Naive thymus-derived CD8-positive, alpha-beta T cell (primary cell): ENCODE results near the gene SPATA19. TPM values are rescaled to one million over a fixed set of nuclear protein-coding genes. Genes with fewer than 3 reads are reported as not detected.

Experiments used
- ATAC-seq, 2 donors: fragments of 150-1000 bp; cut with Tn5 transposase in 1 of 2; sonication (Bioruptor Pico), chemical (Tn5 transposase) in 1 of 2; 1 replicate in 1 of 2; 2 replicates in 1 of 2; pipeline ENCODE4 v1.10.0; 2021; ENCODE audit warnings: mild to moderate bottlenecking in 2 of 2, moderate library complexity in 2 of 2
- POLR2A ChIA-PET: fragments of 350-600 bp; sonication (Branson Sonifier 250); formaldehyde crosslinking; loops from one replicate; lab custom pipeline; 2021; ENCODE audit warnings: antibody characterized with exemption; lab: Charles Lee
- DNase-seq, 10 donors: peaks; one replicate each; pipeline versions ENCODE4 v3.0.0 to v3.0.0-alpha.2; 2020 to 2022
- H3K27ac Mint-ChIP-seq, 10 donors: one replicate each; pipeline ENCODE4 v1.8.0; 2020 to 2022; ENCODE audit warnings: mild to moderate bottlenecking in 10 of 10, mixed read lengths in 10 of 10, moderate library complexity in 4 of 10, inconsistent platforms in 1 of 10
- H3K27me3 Mint-ChIP-seq, 5 donors: one replicate each; pipeline ENCODE4 v1.8.0; 2021 to 2022; ENCODE audit warnings: mixed read lengths in 5 of 5
- H3K36me3 Mint-ChIP-seq, 3 donors: one replicate each; pipeline ENCODE4 v1.8.0; 2020 to 2022; ENCODE audit warnings: mixed read lengths in 3 of 3, mild to moderate bottlenecking in 2 of 3, inconsistent platforms in 1 of 3
- H3K4me1 Mint-ChIP-seq, 4 donors: one replicate each; pipeline ENCODE4 v1.8.0; 2021 to 2022; ENCODE audit warnings: mixed read lengths in 4 of 4
- H3K4me3 Mint-ChIP-seq, 10 donors: one replicate each; pipeline ENCODE4 v1.8.0; 2020 to 2022; ENCODE audit warnings: mild to moderate bottlenecking in 10 of 10, mixed read lengths in 10 of 10, moderate library complexity in 6 of 10, inconsistent platforms in 1 of 10
- H3K9me3 Mint-ChIP-seq, 9 donors: one replicate each; pipeline ENCODE4 v1.8.0; 2020 to 2022; ENCODE audit warnings: mixed read lengths in 9 of 9, mild to moderate bottlenecking in 3 of 9, inconsistent platforms in 1 of 9, moderate library complexity in 1 of 9
- polyA plus RNA-seq, 3 donors: library from polyadenylated mRNA; unstranded; fragments of 300-500 nt; fragmentation: Illumina TruSeq; gene quantifications; one replicate each; pipeline ENCODE4 v1.2.3, GENCODE V29; 2021
- total RNA-seq, 8 experiments: library from RNA in 2 of 8; stranded (reverse) in 2 of 8; gene quantifications; one replicate each; pipeline ENCODE4 v1.2.3 and lab custom pipeline; 2021 to 2026

The SPATA19 gene
- total RNA-seq = not detected
- polyA plus RNA-seq = not detected
- total RNA-seq (lab: John Stamatoyannopoulos, UW) = 0 to 0.06 (median 0) reads per million in 6 experiments

- Mint-ChIP-seq H3K27me3 (peaks cover 10 to 52% (median 12%) of the 10 kb centered on the region in 5 donors), H3K4me3 (no peak within 1 kb of the TSS), H3K9me3 (peaks cover 0 to 25% (median 4%) of the 10 kb centered on the region in 9 donors), H3K4me1 (no peaks in the 10 kb centered on the region), H3K27ac (no peak within 1 kb of the TSS), H3K36me3 (peaks cover 0 to 7% (median 0%) of the 10 kb centered on the region in 3 donors)
- ATAC-seq = no peak
- DNase-seq = no peak
- POLR2A ChIA-PET = no interaction called here
These were observed at the start of gene SPATA19 for GRCh38 chr11:133845413-133845812. SPATA19 (minus strand) TSS chr11:133845513; CDS start chr11:133845446, 67 bp downstream.

- DNase-seq = no peak
- Mint-ChIP-seq H3K27me3 (peaks cover 2 to 23% (median 11%) of the 10 kb centered on the region in 5 donors), H3K27ac (peak overlapping the region in 1 of 10 donors; percentile 24), H3K4me3 (no peak overlapping the region), H3K4me1 (peaks cover 0 to 4% (median 0%) of the 10 kb centered on the region in 4 donors), H3K9me3 (peaks cover 0 to 2% (median 0%) of the 10 kb centered on the region in 9 donors), H3K36me3 (peaks cover 0 to 3% (median 0%) of the 10 kb centered on the region in 3 donors)
- no peak for ATAC-seq
- POLR2A ChIA-PET = no interaction called here
These were observed 49.8 kb upstream of the SPATA19 start for GRCh38 chr11:133895061-133895479.

GRCh38 chr11:133893381-133893780 is 48.1 kb upstream of the SPATA19 start:
- no peaks in the 10 kb centered on the region for H3K4me1 Mint-ChIP-seq
- H3K27me3 Mint-ChIP-seq = peaks cover 4 to 38% (median 12%) of the 10 kb centered on the region in 5 donors
- no peak for ATAC-seq
- H3K27ac Mint-ChIP-seq = no peak overlapping the region
- POLR2A ChIA-PET = no interaction called here
- no peaks in the 10 kb centered on the region for H3K36me3 Mint-ChIP-seq
- H3K4me3 Mint-ChIP-seq = no peak overlapping the region
- H3K9me3 Mint-ChIP-seq = peaks cover 0 to 2% (median 0%) of the 10 kb centered on the region in 9 donors
- DNase-seq = no peak

- DNase-seq = peak in 1 of 10 donors; percentile 11
- no peaks in the 10 kb centered on the region for H3K36me3 Mint-ChIP-seq
These were observed 47.5 kb upstream of the SPATA19 start for GRCh38 chr11:133892584-133893380.

GRCh38 chr11:133892126-133892525 is 46.8 kb upstream of the SPATA19 start:
- Mint-ChIP-seq H3K4me3 (no peak overlapping the region), H3K4me1 (no peaks in the 10 kb centered on the region), H3K27me3 (peaks cover 6 to 51% (median 24%) of the 10 kb centered on the region in 5 donors), H3K36me3 (no peaks in the 10 kb centered on the region), H3K9me3 (peaks cover 0 to 2% (median 0%) of the 10 kb centered on the region in 9 donors), H3K27ac (no peak overlapping the region)
- POLR2A ChIA-PET = no interaction called here
- DNase-seq (no peak), ATAC-seq (no peak)

More at GRCh38 chr11:133892584-133893380, 47.5 kb upstream of the SPATA19 start:
- POLR2A ChIA-PET = no interaction called here
- Mint-ChIP-seq H3K9me3 (peaks cover 0 to 2% (median 0%) of the 10 kb centered on the region in 9 donors), H3K4me3 (no peak overlapping the region), H3K27ac (peak overlapping the region in 1 of 10 donors; percentile 14), H3K4me1 (no peaks in the 10 kb centered on the region), H3K27me3 (peaks cover 4 to 44% (median 17%) of the 10 kb centered on the region in 5 donors)
- no peak for ATAC-seq

GRCh38 chr11:133889893-133890292 is 44.6 kb upstream of the SPATA19 start:
- H3K4me1 Mint-ChIP-seq = no peaks in the 10 kb centered on the region
- no peaks in the 10 kb centered on the region for H3K36me3 Mint-ChIP-seq
- no peak overlapping the region for H3K4me3 Mint-ChIP-seq
- no peak for ATAC-seq
- H3K27ac Mint-ChIP-seq = no peak overlapping the region
- POLR2A ChIA-PET = no interaction called here
- H3K9me3 Mint-ChIP-seq = peaks cover 0 to 2% (median 0%) of the 10 kb centered on the region in 9 donors
- DNase-seq = peak in 1 of 10 donors; percentile 3
- peaks cover 9 to 62% (median 41%) of the 10 kb centered on the region in 5 donors for H3K27me3 Mint-ChIP-seq

- Mint-ChIP-seq H3K4me1 (no peaks in the 10 kb centered on the region), H3K27me3 (peaks cover 9 to 66% (median 47%) of the 10 kb centered on the region in 5 donors), H3K27ac (no peak overlapping the region), H3K4me3 (no peak overlapping the region), H3K9me3 (peaks cover 0 to 7% (median 2%) of the 10 kb centered on the region in 9 donors), H3K36me3 (peaks cover 0 to 4% (median 0%) of the 10 kb centered on the region in 3 donors)
- POLR2A ChIA-PET = no interaction called here
- ATAC-seq (no peak), DNase-seq (no peak)
These were observed 43.9 kb upstream of the SPATA19 start for GRCh38 chr11:133889188-133889587.

GRCh38 chr11:133887692-133888332 is 42.5 kb upstream of the SPATA19 start:
- Mint-ChIP-seq H3K27me3 (peaks cover 10 to 78% (median 52%) of the 10 kb centered on the region in 5 donors), H3K36me3 (peaks cover 6 to 9% (median 8%) of the 10 kb centered on the region in 3 donors), H3K4me1 (no peaks in the 10 kb centered on the region), H3K4me3 (no peak overlapping the region), H3K27ac (no peak overlapping the region), H3K9me3 (peaks cover 0 to 19% (median 15%) of the 10 kb centered on the region in 9 donors)
- DNase-seq (no peak), ATAC-seq (no peak)
- POLR2A ChIA-PET = no interaction called here

- Mint-ChIP-seq H3K27ac (no peak overlapping the region), H3K9me3 (peaks cover 3 to 27% (median 19%) of the 10 kb centered on the region in 9 donors), H3K4me3 (no peak overlapping the region), H3K27me3 (peaks cover 8 to 75% (median 47%) of the 10 kb centered on the region in 5 donors), H3K36me3 (peaks cover 6 to 14% (median 9%) of the 10 kb centered on the region in 3 donors), H3K4me1 (no peaks in the 10 kb centered on the region)
- ATAC-seq (no peak), DNase-seq (no peak)
- POLR2A ChIA-PET = no interaction called here
These were observed 40.7 kb upstream of the SPATA19 start for GRCh38 chr11:133886029-133886428.

GRCh38 chr11:133872160-133872559 is 26.8 kb upstream of the SPATA19 start:
- Mint-ChIP-seq H3K4me3 (no peak overlapping the region), H3K9me3 (peaks cover 0 to 16% (median 3%) of the 10 kb centered on the region in 9 donors), H3K4me1 (no peaks in the 10 kb centered on the region), H3K36me3 (peaks cover 0 to 6% (median 0%) of the 10 kb centered on the region in 3 donors), H3K27me3 (peaks cover 0 to 7% (median 0%) of the 10 kb centered on the region in 5 donors), H3K27ac (no peak overlapping the region)
- POLR2A ChIA-PET = no interaction called here
- DNase-seq = no peak
- no peak for ATAC-seq

- no peaks in the 10 kb centered on the region for H3K4me1 Mint-ChIP-seq
- POLR2A ChIA-PET = no interaction called here
- peaks cover 2 to 25% (median 20%) of the 10 kb centered on the region in 5 donors for H3K27me3 Mint-ChIP-seq
- ATAC-seq (no peak), DNase-seq (no peak)
- no peak overlapping the region for H3K4me3 Mint-ChIP-seq
- H3K9me3 Mint-ChIP-seq = peaks cover 0 to 4% (median 0%) of the 10 kb centered on the region in 9 donors
- no peaks in the 10 kb centered on the region for H3K36me3 Mint-ChIP-seq
- no peak overlapping the region for H3K27ac Mint-ChIP-seq
These were observed 22.1 kb upstream of the SPATA19 start for GRCh38 chr11:133867456-133867855.

- POLR2A ChIA-PET = no interaction called here
- ATAC-seq (no peak), DNase-seq (no peak)
- peaks cover 8 to 28% (median 20%) of the 10 kb centered on the region in 5 donors for H3K27me3 Mint-ChIP-seq
- no peaks in the 10 kb centered on the region for H3K36me3 Mint-ChIP-seq
- no peaks in the 10 kb centered on the region for H3K9me3 Mint-ChIP-seq
- no peak overlapping the region for H3K4me3 Mint-ChIP-seq
- no peaks in the 10 kb centered on the region for H3K4me1 Mint-ChIP-seq
- no peak overlapping the region for H3K27ac Mint-ChIP-seq
These were observed 20.2 kb upstream of the SPATA19 start for GRCh38 chr11:133865466-133865865.

- Mint-ChIP-seq H3K4me1 (no peaks in the 10 kb centered on the region), H3K27ac (no peak overlapping the region), H3K27me3 (peaks cover 8 to 35% (median 24%) of the 10 kb centered on the region in 5 donors), H3K4me3 (no peak overlapping the region), H3K9me3 (no peaks in the 10 kb centered on the region), H3K36me3 (no peaks in the 10 kb centered on the region)
- ATAC-seq (no peak), DNase-seq (no peak)
- POLR2A ChIA-PET = no interaction called here
These were observed 19.4 kb upstream of the SPATA19 start for GRCh38 chr11:133864756-133865155.
